GM12873 (cell line): ENCODE data around the gene ABCC11.

ENCODE experiments used
- CTCF ChIP-seq: IDR thresholded peaks from 2 replicates; pipeline ENCODE4 v1.5.1; 2012; ENCODE audit warnings: low read depth, mild to moderate bottlenecking, moderate library complexity, low read length, control low read depth; ENCODE audit not compliant: insufficient read depth; ENCODE audit errors: missing control alignments

The ABCC11 gene

GRCh38 chr16:48165961-48166578, 81.3 kb downstream of the ABCC11 start:
- TF ChIP-seq CTCF = no peak

- TF ChIP-seq CTCF = peak; percentile 90
These were observed 82.2 kb downstream of the ABCC11 start for GRCh38 chr16:48164907-48165715.

- no peak for TF ChIP-seq CTCF
These were observed 84.4 kb downstream of the ABCC11 start for GRCh38 chr16:48162839-48163410.

GRCh38 chr16:48161906-48162305, 85.4 kb downstream of the ABCC11 start:
- no peak for TF ChIP-seq CTCF

- TF ChIP-seq CTCF = no peak
These were observed 86.8 kb downstream of the ABCC11 start for GRCh38 chr16:48160575-48160974.

GRCh38 chr16:48158296-48158695, 89.0 kb downstream of the ABCC11 start:
- no peak for TF ChIP-seq CTCF

- TF ChIP-seq CTCF = no peak
These were observed 89.5 kb downstream of the ABCC11 start for GRCh38 chr16:48157794-48158193.
